Measurements from ENCODE around the gene AUH.

AUH gene

GRCh38 chr9:91289244-91289643 lies 72.5 kb downstream of the AUH start:
- no peak for DNase-seq

- no peak for DNase-seq
Observed at GRCh38 chr9:91285729-91286353, 75.9 kb downstream of the AUH start.

GRCh38 chr9:91282292-91282691 lies 79.4 kb downstream of the AUH start:
- DNase-seq, result no peak

GRCh38 chr9:91279296-91280204 lies 82.2 kb downstream of the AUH start:
- no peak for DNase-seq

- DNase-seq, result no peak
Observed at GRCh38 chr9:91276513-91276912, 85.2 kb downstream of the AUH start.

- DNase-seq, result no peak
Observed at GRCh38 chr9:91275655-91276054, 86.1 kb downstream of the AUH start.

GRCh38 chr9:91274949-91275492 lies 86.7 kb downstream of the AUH start:
- DNase-seq, result no peak

- no peak for DNase-seq
Observed at GRCh38 chr9:91273853-91274552, 87.7 kb downstream of the AUH start.

GRCh38 chr9:91271156-91271555 lies 90.6 kb downstream of the AUH start:
- no peak for DNase-seq

- no peak for DNase-seq
Observed at GRCh38 chr9:91269907-91270491, 91.7 kb downstream of the AUH start.

- no peak for DNase-seq
Observed at GRCh38 chr9:91266448-91266847, 95.3 kb downstream of the AUH start.

GRCh38 chr9:91265514-91265913 lies 96.2 kb downstream of the AUH start:
- no peak for DNase-seq

GRCh38 chr9:91261417-91261816 lies 100.3 kb downstream of the AUH start:
- no peak for DNase-seq

GRCh38 chr9:91259162-91259561 lies 102.6 kb downstream of the AUH start:
- DNase-seq, result no peak

GRCh38 chr9:91258451-91258850 lies 103.3 kb downstream of the AUH start:
- DNase-seq, result no peak

GRCh38 chr9:91256235-91256634 lies 105.5 kb downstream of the AUH start:
- no peak for DNase-seq

GRCh38 chr9:91255327-91255726 lies 106.4 kb downstream of the AUH start:
- no peak for DNase-seq

- no peak for DNase-seq
Observed at GRCh38 chr9:91253488-91253887, 108.2 kb downstream of the AUH start.

- DNase-seq, result no peak
Observed at GRCh38 chr9:91248707-91249106, 113.0 kb downstream of the AUH start.

GRCh38 chr9:91247278-91247677 lies 114.4 kb downstream of the AUH start:
- no peak for DNase-seq

- no peak for DNase-seq
Observed at GRCh38 chr9:91246846-91247245, 114.9 kb downstream of the AUH start.

- DNase-seq, result no peak
Observed at GRCh38 chr9:91245431-91246313, 116.0 kb downstream of the AUH start.
